Measurements from ENCODE around the gene PI16. TPM values are rescaled to one million over a fixed set of nuclear protein-coding genes. Genes with fewer than 3 reads are reported as not detected.

The PI16 gene
- total and polyA plus RNA-seq, 4 donors, result 0.12 to 0.25 (median 0.24) TPM; not detected in 1

DNA sequence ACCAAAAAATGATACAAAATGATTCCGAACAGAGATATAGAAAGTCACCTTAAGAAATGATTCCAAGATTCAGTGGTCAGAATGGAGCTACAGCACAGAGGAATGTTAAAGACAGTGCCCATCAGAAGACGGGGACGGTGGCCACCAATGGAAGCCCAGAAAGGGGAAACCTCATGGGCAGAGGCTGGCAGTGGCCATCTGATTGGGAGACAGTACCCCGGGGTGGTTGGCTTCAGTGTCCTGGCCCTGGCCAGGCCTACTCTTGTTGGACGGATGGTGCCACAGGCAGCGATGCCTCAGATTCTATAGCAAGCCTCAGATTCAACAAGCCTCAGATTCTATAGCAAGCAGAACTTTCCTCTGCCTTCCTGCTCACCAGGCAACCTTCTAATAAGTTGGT lies 16.6 kb upstream of the PI16 start:
- no peaks in the 10 kb centered on the region for H3K9me3 ChIP-seq (ENCODE audit: control insufficient read depth in 4 of 4, low read length in 3 of 4)

More for the DNA sequence above, 16.6 kb upstream of the PI16 start:
- Histone ChIP-seq H3K4me1 (ENCODE audit: control insufficient read depth in 4 of 4, insufficient read depth in 4 of 4, low read length in 3 of 4) (no peaks in the 10 kb centered on the region), H3K9ac (ENCODE audit: low read depth in 1 of 2, low read length in 2 of 2) (no peak overlapping the region), H3K36me3 (ENCODE audit: control insufficient read depth in 4 of 4, insufficient read depth in 3 of 4, low read depth in 1 of 4, low read length in 3 of 4) (no peaks in the 10 kb centered on the region), H3K27ac (ENCODE audit: low read depth in 1 of 2, low read length in 2 of 2) (no peak overlapping the region), H3K27me3 (ENCODE audit: control insufficient read depth in 4 of 4, insufficient read depth in 4 of 4, low read length in 3 of 4) (peaks cover 0 to 3% (median 0%) of the 10 kb centered on the region in 4 donors), H3K4me3 (ENCODE audit: low read depth in 1 of 3, low read length in 3 of 3) (no peak overlapping the region)
- DNase-seq (ENCODE audit: low spot score), result no peak
- TF ChIP-seq ZBTB33 (IDR thresholded peaks at IDR 0.05), result no peak
- no peak for TF ChIP-seq RAD21 (IDR thresholded peaks at IDR 0.05)
- no peak for TF ChIP-seq SP1 (IDR thresholded peaks at IDR 0.05)
- TF ChIP-seq NR2F2 (IDR thresholded peaks at IDR 0.05), result no peak
- TF ChIP-seq, protein P1, sequence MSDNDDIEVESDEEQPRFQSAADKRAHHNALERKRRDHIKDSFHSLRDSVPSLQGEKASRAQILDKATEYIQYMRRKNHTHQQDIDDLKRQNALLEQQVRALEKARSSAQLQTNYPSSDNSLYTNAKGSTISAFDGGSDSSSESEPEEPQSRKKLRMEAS (IDR thresholded peaks at IDR 0.05), result no peak
- no peak for TF ChIP-seq YY1 (IDR thresholded peaks at IDR 0.05)
- TF ChIP-seq HNF4G (IDR thresholded peaks at IDR 0.05), result no peak
- TF ChIP-seq REST (IDR thresholded peaks at IDR 0.05), result no peak
- TF ChIP-seq TAF1 (conservative IDR thresholded peaks at IDR 0.05), result no peak
- TF ChIP-seq ATF3 (IDR thresholded peaks at IDR 0.05), result no peak
- no peak for TF ChIP-seq RXRA (IDR thresholded peaks at IDR 0.05)
- TF ChIP-seq JUND (IDR thresholded peaks at IDR 0.05), result no peak
- TF ChIP-seq, protein P2, sequence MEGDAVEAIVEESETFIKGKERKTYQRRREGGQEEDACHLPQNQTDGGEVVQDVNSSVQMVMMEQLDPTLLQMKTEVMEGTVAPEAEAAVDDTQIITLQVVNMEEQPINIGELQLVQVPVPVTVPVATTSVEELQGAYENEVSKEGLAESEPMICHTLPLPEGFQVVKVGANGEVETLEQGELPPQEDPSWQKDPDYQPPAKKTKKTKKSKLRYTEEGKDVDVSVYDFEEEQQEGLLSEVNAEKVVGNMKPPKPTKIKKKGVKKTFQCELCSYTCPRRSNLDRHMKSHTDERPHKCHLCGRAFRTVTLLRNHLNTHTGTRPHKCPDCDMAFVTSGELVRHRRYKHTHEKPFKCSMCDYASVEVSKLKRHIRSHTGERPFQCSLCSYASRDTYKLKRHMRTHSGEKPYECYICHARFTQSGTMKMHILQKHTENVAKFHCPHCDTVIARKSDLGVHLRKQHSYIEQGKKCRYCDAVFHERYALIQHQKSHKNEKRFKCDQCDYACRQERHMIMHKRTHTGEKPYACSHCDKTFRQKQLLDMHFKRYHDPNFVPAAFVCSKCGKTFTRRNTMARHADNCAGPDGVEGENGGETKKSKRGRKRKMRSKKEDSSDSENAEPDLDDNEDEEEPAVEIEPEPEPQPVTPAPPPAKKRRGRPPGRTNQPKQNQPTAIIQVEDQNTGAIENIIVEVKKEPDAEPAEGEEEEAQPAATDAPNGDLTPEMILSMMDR (IDR thresholded peaks at IDR 0.05; ENCODE audit: low read depth, low read length, missing input control), result no peak
- no peak for TF ChIP-seq HNF4A (conservative IDR thresholded peaks at IDR 0.05)
- no peak for TF ChIP-seq EGR1 (IDR thresholded peaks at IDR 0.05; ENCODE audit: low read depth in 2 of 2)
- no peak for TF ChIP-seq FOXA2 (IDR thresholded peaks at IDR 0.05)
- TF ChIP-seq FOXA1 (IDR thresholded peaks at IDR 0.05), result no peak
- TF ChIP-seq GABPA (IDR thresholded peaks at IDR 0.05 in 1 of 2, conservative IDR thresholded peaks at IDR 0.05 in 1 of 2), result no peak
- 94% methylated on average over 6 of the region's 6 CpGs for WGBS
